Dermis microvascular lymphatic vessel endothelial cell (primary cell): ENCODE results near the gene GCDH. TPM values are rescaled to one million over a fixed set of nuclear protein-coding genes. Genes with fewer than 3 reads are reported as not detected.
A peak's percentile ranks its signal among the peaks of the same experiment; 100 is the strongest.
"Not testable (repeated sequence)": the region's sequence is repeated elsewhere in the genome, so short reads cannot be mapped to it uniquely, and the experiment has no call there.

ENCODE experiments used
- DNase-seq, 2 donors: peaks; one replicate each; pipeline versions ENCODE4 v3.0.0 to v3.0.0-alpha.2; 2010; ENCODE audit warnings: low read depth in 2 of 2
- total RNA-seq: library from RNA; depleted of rRNA; stranded (reverse); fragments of >200 nt; gene quantifications from 2 replicates; pipeline ENCODE4 v1.2.1, GENCODE V29; 2014

Gene GCDH
- total RNA-seq, 1 donor from 2014 or later = 18.9 TPM

DNA sequence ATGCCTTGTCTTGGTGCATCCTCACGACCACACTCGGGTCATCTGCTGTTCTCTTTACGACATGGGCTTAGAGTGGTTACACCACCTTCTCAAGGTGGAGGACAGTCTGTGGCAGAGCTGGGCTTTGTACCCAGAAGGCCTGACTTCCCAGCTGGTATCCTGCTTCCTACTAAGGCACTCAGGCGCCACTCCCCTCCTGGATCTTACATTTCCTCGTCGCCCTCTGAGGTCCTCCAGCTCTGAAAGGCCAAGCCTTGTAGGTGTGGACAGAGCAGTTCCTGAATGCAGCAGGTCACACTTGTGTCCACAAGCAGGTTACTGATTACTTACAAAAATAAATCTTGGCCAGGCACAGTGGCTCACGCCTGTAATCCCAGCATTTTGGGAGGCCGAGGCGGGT lies 16.2 kb downstream of the GCDH start:
- no peak for DNase-seq

DNA sequence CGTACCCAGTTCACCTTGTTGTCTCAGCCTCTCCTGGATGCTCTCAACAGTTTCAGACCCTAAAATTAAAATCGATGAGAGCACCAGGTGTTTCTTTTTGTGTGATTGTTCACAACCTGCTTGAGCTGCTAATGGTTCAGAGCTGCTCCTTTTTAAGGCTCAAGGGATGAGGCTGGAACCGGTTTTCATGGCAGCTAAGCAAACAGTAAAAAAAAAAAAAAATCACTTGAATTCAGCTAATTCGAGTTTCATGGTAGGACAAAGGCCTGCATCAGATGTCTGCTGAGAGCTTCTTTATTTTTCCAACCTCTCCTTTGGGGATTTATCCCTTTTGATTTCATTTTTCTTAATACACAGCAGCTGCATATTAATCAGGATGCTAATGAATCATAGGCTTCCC lies 21.6 kb downstream of the GCDH start:
- no peak for DNase-seq

DNA sequence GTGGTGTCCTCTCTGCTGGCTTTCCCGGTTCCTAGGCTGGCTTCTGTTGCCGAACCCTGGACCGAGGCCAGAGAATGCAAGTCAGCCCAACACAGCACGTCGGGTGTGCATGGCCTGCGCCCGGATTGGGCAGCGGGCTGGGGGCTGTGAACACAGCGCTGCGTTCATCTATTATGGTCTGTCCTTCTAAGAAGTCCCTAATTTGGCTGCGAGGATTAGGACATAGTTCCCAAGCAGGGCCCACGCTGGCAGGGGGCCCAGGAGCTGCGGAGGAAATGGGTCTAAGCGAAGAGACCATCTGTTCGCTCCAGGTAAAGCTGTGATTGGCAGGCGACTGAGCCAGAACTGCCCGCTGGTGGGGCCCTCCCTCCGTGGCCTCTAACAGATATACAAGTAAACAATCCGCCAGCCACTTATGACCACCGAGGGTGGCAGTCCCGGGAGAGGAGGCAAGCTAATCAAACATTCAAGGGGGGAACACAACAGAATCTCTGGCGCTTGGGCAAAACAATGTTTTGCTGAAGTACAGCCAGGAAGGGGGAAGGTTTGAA lies 22.1 kb downstream of the GCDH start:
- DNase-seq = peak in 1 of 2 donors; percentile 42

DNA sequence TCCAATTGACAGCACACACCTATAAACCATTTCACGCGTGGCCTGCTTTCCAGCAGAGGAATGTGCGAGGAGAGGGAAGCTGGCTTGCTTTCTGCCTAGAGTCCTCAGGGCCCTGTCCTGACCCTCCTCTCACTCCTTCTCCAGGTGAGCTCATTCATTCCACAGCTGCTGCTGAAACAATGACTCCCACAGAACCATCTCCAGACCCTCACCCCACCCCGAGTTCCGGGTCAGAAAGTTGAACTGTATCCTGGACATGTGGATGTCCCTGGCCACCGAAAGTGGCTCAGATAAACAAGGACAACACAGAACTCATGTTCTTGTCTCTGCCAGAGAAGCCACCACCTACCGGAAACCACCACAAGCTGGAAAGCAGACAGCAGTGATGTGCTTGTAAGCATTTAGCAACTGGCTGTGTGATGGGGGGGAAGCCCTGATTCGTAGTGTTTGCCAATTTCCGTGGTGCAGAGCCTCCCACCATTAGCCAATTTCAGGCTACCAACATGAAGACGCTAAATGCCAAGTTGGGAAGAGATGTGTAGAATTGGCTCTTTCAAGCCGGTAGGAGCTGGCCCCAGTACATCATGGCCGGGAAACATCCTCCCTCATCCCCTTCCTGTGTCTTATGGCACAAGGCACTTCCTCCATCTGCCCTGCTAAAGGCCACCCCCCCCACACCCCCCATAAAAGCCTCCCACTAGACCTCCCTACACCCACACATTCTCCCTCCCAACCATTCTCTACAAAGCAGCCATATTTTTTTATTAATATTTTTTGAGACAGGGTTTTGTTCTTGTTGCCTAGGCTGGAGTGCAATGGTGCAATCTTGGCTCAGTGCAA lies 23.1 kb downstream of the GCDH start:
- DNase-seq = peak in 1 of 2 donors; percentile 22

DNA sequence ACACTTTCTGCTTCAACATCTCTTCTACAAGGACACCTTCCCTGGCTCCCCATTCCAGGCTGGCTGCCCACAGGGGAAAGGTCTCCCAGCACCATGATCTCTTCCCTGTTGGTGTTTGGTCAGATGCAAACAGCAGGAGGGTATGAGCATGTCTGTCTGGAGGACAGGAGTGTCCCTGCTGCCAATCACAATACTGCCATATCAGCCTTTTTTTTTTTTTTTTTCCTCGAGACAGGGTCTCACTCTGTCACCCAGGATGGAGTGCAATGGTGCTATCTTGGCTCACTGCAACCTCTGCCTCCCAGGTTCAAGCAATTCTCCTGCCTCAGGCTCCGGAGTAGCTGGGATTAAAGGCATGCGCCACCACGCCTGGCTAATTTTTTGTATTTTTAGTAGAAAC lies 24.9 kb downstream of the GCDH start:
- DNase-seq = not testable (repeated sequence)

DNA sequence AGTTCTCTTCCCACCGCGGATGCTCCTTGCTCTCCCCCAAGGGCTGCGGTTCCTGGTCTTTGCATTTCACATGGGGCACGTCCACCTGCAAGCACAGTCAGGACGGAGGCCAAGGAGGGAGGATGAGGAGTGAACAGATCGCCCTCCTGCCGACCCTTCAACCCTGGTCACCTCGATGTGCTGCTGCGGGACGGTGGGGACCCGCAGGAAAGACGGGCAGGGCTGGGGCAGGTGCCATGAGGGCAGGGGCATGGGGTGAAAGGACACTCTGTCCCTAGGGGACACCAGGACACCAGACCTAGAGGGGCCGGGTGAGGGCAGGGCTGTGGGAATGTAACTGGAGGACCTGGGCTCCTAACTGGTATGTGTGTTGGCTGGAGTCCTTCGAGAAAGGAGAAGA lies 27.3 kb downstream of the GCDH start:
- DNase-seq = no peak

DNA sequence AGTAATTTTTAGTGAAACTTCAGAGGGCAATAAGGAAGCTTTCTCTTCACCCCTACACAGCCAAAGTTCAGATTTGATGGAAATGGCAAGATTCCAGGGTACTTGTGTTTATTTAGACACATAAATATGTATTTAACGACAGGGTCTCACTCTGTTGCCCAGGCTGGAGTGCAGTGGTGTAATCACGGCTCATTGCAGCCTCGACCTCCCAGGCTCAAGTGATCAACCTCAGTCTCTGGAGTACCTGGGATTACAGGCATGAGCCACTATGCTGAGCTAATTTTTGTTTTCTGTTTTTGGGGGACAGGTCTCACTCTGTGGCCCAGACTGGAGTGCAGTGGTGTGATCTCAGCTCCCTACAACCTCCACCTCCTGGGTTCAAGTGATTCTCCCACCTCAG lies 30.1 kb downstream of the GCDH start:
- no peak for DNase-seq

DNA sequence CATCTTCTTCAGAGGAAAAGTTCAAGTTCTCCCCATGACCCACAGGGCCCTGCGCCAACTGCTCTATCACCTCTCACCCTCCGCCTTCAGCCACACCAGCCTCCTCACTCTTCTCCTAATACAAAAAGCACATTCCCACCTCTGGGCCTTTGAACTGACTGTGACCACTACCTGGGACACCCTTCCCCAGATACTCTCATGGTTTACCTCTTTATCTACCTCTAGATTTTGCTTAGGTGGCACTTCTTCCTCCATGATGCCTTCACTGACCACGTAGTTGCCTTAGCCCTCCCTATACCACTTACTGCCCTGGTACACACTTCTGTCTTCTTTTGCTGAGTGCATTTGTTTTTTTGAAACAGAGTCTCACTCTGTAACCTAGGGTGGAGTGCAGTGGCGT lies 32.0 kb downstream of the GCDH start:
- no peak for DNase-seq

DNA sequence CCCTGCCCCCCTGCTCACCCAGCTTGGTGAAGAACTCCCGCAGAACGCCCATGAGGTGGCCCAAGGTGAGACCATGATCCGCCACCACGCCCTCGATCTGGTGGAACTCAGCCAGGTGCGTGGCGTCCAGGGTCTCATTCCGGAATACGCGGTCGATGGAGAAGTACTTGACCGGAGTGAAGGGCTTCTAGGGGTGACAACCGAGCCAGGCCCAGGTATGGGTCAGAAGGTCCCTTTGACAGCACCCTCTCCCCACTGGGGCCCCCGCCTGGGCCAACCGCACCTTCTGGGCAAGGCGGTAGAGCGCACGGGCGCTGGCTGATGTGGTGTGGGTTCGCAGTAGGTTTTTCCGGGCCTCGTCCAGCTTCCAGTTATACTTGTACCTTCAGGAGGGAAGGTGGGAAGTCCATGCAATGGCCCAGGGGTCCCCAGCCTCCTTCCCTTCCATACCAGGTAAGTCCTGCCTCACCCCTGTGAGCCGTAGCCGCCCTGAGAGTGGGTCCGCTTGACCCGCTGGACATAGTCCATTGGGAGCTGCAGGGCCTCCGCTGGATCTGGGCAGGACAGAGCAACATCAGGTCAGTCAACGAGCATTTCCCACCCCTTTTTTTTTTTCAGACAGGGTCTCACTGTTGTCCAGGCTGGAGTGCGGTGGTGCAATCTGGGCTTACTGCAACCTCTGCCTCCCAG lies 33.8 kb downstream of the GCDH start:
- DNase-seq = no peak

DNA sequence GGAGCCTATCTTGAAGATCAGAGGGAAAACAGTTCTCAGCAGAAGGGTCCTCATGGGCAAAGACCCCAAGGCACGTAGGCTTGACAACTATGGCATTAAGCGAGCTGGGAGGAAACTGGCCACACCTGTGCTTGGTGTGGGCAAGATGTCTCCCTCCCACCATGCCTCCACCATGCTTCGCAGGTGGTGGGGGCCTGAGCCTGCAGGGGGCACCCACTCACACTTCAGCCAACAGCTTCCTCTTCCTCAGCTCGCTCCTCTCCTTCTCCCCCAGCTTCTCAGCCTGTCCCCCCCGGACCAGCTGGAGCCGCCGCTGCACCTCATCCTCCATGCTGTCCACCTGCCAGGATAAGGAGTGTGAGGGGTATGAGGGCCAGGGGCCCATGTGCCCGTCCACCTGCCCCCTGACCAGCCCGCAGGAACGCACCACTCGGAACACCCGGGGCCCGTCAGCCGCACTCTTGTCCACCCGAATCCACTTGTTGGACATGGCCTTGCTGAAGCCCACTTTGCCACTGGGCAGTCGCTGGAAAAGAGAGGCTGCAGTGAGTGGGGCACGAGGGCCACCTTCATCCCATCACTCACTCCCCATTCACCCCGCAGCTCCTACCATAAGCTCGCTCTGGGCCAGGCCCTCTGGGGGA lies 39.2 kb downstream of the GCDH start:
- DNase-seq = no peak

DNA sequence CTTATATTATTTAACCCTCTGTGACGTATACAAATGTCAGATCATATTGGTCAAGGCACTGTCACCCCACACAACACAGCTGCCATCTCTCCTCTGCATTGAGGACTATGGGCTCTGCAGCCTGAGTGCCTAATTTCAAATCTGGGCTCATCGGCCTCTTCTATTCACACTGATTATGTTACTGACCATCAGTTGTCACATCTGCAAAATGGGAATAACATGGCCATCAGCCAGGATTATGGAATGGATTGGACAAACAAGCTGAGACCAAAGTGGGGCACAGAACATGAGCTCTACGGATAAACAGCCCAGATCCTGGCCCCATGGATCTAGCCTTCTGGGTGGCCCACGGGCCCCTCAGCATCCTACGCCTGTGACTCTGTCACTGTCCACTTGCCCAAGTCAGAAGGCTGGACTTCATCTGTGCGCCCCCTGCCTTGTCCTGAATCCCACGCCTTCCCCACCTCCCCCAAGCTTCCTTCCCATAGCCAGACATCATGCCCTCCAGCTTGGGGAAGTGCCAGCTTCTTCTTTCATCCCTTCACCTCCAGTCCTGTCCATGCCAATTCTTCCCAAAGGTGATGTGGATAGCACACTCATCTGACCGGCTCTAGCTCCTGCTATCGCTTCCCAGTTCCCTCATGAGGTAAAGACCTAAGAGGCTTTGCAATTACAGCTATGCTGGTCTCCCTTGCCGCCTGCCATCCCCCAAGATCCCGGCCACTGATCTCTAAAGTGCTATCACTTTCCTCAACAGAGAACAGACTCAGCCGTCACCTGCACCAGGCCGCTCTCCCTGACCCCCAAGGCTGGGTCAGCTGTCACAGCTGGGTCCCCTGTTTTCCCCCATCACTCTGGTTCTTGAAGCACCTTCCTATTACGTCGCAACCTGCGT lies 41.7 kb downstream of the GCDH start:
- no peak for DNase-seq

DNA sequence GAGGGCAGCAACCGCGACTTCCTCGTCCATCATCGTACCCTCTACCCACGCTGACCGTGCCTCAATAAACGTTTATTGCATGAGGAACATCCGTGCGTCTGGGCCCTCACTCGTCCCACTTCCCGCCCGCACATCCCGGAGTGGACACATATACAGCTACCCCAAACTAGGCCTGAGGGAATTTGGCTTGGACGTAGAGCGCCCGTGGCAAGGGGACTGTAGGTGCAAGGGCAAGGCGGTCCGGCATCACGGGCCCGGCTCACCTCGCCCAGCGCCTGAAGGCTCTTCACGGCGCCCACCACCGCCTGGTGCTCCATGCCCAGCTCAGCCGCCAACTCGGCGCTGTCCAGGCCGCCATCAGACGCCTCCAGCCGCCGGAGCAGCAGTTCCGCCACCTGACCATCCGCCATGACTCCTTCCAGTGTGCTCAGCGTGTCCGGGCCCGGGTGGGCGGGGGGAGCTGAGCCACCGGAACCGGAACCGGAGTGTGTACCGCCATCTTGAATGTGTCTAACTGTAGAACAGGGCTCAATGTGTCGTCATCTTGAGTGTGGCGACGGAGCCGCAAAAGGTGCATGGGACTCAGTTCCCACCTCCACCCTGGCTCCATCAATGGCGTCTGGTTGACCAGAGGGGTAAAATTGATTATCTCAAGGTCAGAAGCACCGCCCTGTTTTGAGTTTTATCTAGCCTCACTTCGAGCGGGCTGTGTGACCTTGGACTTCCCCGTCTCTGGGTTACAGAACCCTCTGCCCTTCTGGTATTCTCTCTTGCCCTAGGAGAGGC lies 42.5 kb downstream of the GCDH start, which contains the start of gene FARSA:
Gene FARSA, minus strand, starts transcription at position 425 of the 786 bp plus-strand sequence. Its CDS starts 15 bp downstream, at position 410.
- DNase-seq = peak; percentile 78 to 93

DNA sequence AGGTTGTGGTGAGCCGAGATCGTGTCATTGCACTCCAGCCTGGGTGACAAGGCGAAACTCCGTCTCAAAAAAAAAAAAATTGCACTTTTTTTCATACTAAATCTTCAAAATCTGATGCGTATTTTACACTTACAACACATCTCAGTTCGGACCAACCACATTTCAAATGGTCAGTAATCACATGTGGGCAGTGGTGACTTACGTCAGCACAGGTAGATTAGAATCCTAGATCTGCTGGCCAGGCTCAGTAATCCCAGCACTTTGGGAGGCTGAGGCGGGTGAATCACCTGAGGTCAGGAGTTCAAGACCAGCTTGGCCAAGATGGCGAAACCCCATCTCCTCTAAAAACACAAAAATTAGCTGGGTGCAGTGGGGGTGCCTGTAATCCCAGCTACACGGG lies 44.1 kb downstream of the GCDH start:
- no peak for DNase-seq

DNA sequence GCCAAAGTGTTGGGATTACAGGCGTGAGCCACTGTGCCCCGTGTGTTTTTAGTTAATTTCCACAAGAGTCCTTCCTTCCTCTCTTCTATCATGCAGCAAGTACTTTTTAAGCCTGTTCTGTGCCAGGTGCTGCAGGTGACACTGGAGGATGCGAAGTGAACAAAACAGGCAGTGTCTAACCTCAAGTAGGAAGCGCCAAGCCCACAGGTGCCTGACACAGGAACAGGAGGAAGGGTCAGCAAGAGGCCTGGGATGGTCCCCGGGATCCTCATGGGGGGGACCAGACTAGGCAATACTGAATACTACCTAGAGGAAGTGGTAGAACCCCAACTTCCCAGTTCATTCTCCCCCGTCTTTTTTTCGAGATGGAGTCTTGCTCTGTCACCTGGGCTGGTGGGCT lies 45.6 kb downstream of the GCDH start:
- no peak for DNase-seq

DNA sequence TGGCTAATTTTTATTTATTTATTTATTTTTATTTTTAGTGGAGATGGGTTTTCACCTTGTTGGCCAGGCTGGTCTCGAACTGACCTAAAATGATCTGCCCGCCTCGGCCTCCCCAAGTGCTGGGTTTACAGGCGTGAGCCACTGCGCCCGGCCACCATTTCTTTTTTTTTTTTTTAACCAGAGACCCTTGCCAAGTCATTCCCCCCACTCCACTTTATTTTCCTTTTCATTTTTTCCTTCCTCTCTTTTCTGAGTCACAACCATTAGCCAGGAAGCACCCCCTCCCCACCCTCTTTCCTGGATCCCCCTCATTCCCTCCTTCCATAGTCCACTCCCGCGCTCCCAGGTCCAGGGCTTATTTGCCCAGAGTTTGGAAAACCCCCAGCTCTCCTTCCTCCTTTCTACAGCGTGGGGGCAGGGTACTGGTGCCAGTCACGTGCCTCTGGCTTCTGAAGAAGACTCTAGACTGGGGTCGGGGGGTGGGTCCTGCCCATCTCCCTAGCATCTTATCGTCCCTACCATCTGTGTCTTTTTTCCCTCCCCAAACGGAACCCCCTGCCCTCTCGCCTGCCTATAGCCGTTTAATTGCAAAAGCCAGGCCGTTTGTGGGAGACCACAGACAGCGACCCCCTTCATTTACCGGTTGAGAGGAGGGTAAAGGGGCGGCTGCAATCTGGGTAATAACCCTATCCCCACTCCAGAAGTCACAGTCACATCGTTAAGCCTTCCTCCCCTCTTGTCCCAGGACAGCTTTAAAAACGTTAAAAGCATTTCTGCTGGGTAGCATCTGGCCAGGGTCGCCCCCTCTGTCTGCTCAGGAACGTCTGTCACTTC lies 46.4 kb downstream of the GCDH start:
- DNase-seq = peak in 1 of 2 donors; percentile 81

DNA sequence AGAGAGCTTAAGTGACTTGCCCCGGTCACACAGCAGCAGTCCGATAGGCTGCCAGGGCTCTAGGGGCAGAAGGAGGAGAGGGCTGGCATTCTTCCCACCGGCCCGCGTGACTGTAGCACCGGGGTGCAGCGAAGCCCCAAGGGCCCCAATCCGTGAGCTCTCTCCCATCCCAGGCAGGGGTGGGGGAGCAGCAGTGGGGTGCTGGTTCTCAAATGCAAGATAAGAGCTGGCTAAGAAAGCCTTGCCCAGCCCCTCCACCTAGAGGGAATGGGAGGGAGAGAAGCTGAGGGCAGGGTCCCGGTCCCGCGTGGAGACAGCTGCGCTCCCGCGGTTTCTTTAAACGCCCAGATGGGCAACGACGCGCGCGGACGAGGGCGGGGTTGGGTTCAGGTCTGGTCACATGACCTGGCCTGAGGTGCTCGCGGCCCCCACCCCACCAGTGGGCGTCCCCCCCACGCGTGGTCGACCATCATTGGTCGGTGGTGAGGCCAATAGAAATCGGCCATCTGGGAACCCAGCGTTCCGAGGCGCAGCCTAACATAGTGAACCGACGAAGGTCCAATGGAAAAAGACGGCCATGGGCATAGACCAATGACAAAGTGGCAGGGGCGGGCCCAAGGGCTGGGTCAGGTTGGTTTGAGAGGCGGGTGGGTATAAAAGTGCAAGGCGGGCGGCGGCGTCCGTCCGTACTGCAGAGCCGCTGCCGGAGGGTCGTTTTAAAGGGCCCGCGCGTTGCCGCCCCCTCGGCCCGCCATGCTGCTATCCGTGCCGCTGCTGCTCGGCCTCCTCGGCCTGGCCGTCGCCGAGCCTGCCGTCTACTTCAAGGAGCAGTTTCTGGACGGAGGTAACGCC lies 47.2 kb downstream of the GCDH start, which contains the start of gene CALR:
Gene CALR, plus strand, starts transcription at position 683 of the 852 bp plus-strand sequence. Its CDS starts 71 bp downstream, at position 754.
- DNase-seq = peak; percentile 99 to 100

DNA sequence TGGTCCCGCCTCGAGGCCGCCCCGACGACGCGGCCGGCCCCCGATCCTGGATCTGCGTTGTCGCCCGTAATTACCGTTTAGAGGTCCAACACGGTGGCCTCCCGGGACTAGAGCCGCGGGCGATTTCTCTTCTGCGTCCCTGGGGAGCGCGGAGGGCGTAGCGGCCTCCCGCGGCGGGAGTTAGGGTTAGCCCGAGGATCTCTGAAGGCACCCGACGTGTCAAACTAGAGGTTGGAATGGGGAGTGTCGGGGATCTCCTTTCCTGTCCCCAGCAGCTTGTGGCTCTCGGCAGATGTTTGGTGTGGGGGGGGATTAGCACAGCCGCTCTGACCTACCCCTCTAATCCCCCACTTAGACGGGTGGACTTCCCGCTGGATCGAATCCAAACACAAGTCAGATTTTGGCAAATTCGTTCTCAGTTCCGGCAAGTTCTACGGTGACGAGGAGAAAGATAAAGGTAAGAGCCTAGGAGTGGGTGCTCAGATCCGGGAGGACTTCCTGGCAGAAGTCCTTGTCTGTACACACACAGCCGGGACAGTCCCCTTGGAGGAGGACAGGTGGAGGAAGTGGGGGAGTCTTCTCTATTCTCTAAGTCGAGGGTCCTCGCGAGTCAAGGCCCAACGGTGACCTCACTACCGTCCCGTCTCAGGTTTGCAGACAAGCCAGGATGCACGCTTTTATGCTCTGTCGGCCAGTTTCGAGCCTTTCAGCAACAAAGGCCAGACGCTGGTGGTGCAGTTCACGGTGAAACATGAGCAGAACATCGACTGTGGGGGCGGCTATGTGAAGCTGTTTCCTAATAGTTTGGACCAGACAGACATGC lies 48.0 kb downstream of the GCDH start:
- DNase-seq = peak in 1 of 2 donors; percentile 55
